Neuronal stem cell (in vitro differentiated cells): ENCODE data around the gene SLC8B1.

Experiments used
- DNase-seq: peaks from one replicate; pipeline ENCODE4 v3.0.0-alpha.2; 2013; ENCODE audit warnings: low spot score
- H2AFZ ChIP-seq: one replicate; pipeline ENCODE4 v1.6.1; 2013; ENCODE audit warnings: mild to moderate bottlenecking, low read length, inconsistent platforms
- H2AK5ac ChIP-seq: 2 replicates; pipeline ENCODE4 v1.6.1; 2013; ENCODE audit warnings: low read depth, mild to moderate bottlenecking, inconsistent platforms, low read length, moderate library complexity, mixed read lengths
- H2BK120ac ChIP-seq: 2 replicates; pipeline ENCODE4 v1.6.1; 2013; ENCODE audit warnings: low read depth, mild to moderate bottlenecking, inconsistent platforms, low read length, moderate library complexity, mixed read lengths
- H2BK12ac ChIP-seq: one replicate; pipeline ENCODE4 v1.6.1; 2013; ENCODE audit warnings: low read length, inconsistent platforms
- H2BK15ac ChIP-seq: 2 replicates; pipeline ENCODE4 v1.6.1; 2013; ENCODE audit warnings: mild to moderate bottlenecking, low read length, inconsistent platforms, mixed read lengths
- H2BK5ac ChIP-seq: one replicate; pipeline ENCODE4 v1.6.1; 2013; ENCODE audit warnings: inconsistent platforms, mild to moderate bottlenecking, low read length, moderate library complexity
- H3K14ac ChIP-seq: one replicate; pipeline ENCODE4 v1.6.1; 2013; ENCODE audit warnings: low read length, inconsistent platforms
- H3K18ac ChIP-seq: 2 replicates; pipeline ENCODE4 v1.6.1; 2013; ENCODE audit warnings: low read length, inconsistent platforms
- H3K23ac ChIP-seq: 2 replicates; pipeline ENCODE4 v1.6.1; 2013; ENCODE audit warnings: low read depth, mild to moderate bottlenecking, mixed read lengths, low read length, inconsistent platforms; ENCODE audit not compliant: poor library complexity
- H3K27ac ChIP-seq: replicated peaks from 3 replicates; pipeline ENCODE4 v1.5.1; 2013; ENCODE audit warnings: low read length, inconsistent platforms
- H3K27me3 ChIP-seq, 3 experiments: 2 replicates each; pipeline ENCODE4 v1.6.1; 2013; ENCODE audit warnings: low read length in 3 of 3, mild to moderate bottlenecking in 2 of 3, inconsistent platforms in 1 of 3, low read depth in 1 of 3, mixed read lengths in 1 of 3, moderate library complexity in 1 of 3; ENCODE audit not compliant: control insufficient read depth in 3 of 3, insufficient read depth in 3 of 3
- H3K36me3 ChIP-seq, 2 donors: replicated peaks in 1 of 2; 2 replicates each; pipeline ENCODE4 v1.6.1; 2013; ENCODE audit warnings: low read length in 2 of 2; ENCODE audit not compliant: control insufficient read depth in 2 of 2, insufficient read depth in 2 of 2
- H3K4ac ChIP-seq: 2 replicates; pipeline ENCODE4 v1.6.1; 2013; ENCODE audit warnings: inconsistent platforms, mild to moderate bottlenecking, low read length, moderate library complexity
- H3K4me1 ChIP-seq, 2 donors: 1 replicate in 1 of 2; 2 replicates in 1 of 2; pipeline ENCODE4 v1.6.1; 2013; ENCODE audit warnings: low read length in 2 of 2, low read depth in 1 of 2; ENCODE audit not compliant: control insufficient read depth in 2 of 2, insufficient read depth in 1 of 2
- H3K4me2 ChIP-seq: one replicate; pipeline ENCODE4 v1.6.1; 2013; ENCODE audit warnings: mild to moderate bottlenecking, low read length, inconsistent platforms; ENCODE audit not compliant: insufficient read depth, poor library complexity, severe bottlenecking
- H3K4me3 ChIP-seq, 2 donors: 2 replicates each; pipeline ENCODE4 v1.5.1; 2013; ENCODE audit warnings: low read length in 2 of 2, mild to moderate bottlenecking in 2 of 2, inconsistent platforms in 1 of 2, moderate library complexity in 1 of 2
- H3K79me1 ChIP-seq: one replicate; pipeline ENCODE4 v1.6.1; 2013; ENCODE audit warnings: low read depth, mild to moderate bottlenecking, inconsistent platforms, low read length, moderate library complexity
- H3K9ac ChIP-seq: one replicate; pipeline ENCODE4 v1.6.1; 2013; ENCODE audit warnings: mild to moderate bottlenecking, low read depth, low read length, inconsistent platforms; ENCODE audit not compliant: poor library complexity
- H3K9me3 ChIP-seq, 2 donors: replicated peaks in 1 of 2; 2 replicates each; pipeline versions ENCODE3 to v1.6.1; 2013; ENCODE audit warnings: low read length in 2 of 2, mild to moderate bottlenecking in 2 of 2, inconsistent platforms in 1 of 2, low read depth in 1 of 2, mixed read lengths in 1 of 2, moderate library complexity in 1 of 2; ENCODE audit not compliant: control insufficient read depth in 2 of 2, insufficient read depth in 1 of 2
- H4K8ac ChIP-seq: one replicate; pipeline ENCODE4 v1.6.1; 2013; ENCODE audit warnings: low read depth, mild to moderate bottlenecking, inconsistent platforms, low read length, moderate library complexity
- H4K91ac ChIP-seq: one replicate; pipeline ENCODE4 v1.6.1; 2013; ENCODE audit warnings: low read length, low read depth, mild to moderate bottlenecking, inconsistent platforms; ENCODE audit not compliant: poor library complexity
- WGBS, 2 donors: extraction: QIAGEN DNeasy Blood & Tissue Kit; methylation state at CpG; one replicate each; pipeline ENCODE4 v1.1.7; 2013; ENCODE audit warnings: missing lambda C conversion rate in 2 of 2, mixed read lengths in 1 of 2; ENCODE audit not compliant: insufficient read length in 2 of 2, insufficient replicate concordance in 1 of 2; ENCODE audit errors: extremely low coverage in 2 of 2; 5-methylcytosine and 5-hydroxymethylcytosine counted together

The SLC8B1 gene

GRCh38 chr12:113340061-113340460 lies 5.2 kb upstream of the SLC8B1 start:
- H4K8ac ChIP-seq = no peak overlapping the region
- peaks cover 0 to 2% (median 0%) of the 10 kb centered on the region in 3 experiments for H3K27me3 ChIP-seq
- no CpG with 5 or more reads among the region's 3 CpGs for WGBS, 2 donors
- peaks cover 0 to 1% of the 10 kb centered on the region in 2 donors for H3K4me1 ChIP-seq
- H3K36me3 ChIP-seq = no peaks in the 10 kb centered on the region
- no peak overlapping the region for H3K4me2 ChIP-seq
- no peak for DNase-seq
- no peak overlapping the region for H3K4me3 ChIP-seq
- no peak overlapping the region for H2BK12ac ChIP-seq
- H2BK120ac ChIP-seq = no peak overlapping the region
- no peak overlapping the region for H3K9ac ChIP-seq
- H3K23ac ChIP-seq = no peak overlapping the region
- no peak overlapping the region for H4K91ac ChIP-seq
- no peak overlapping the region for H2AK5ac ChIP-seq
- no peak overlapping the region for H3K14ac ChIP-seq
- H2BK15ac ChIP-seq = no peak overlapping the region
- no peak overlapping the region for H2AFZ ChIP-seq
- no peak overlapping the region for H3K18ac ChIP-seq
- H2BK5ac ChIP-seq = no peak overlapping the region
- H3K9me3 ChIP-seq = peaks cover 0 to 3% of the 10 kb centered on the region in 2 donors
- H3K27ac ChIP-seq = no peak overlapping the region
- H3K4ac ChIP-seq = no peak overlapping the region
- no peaks in the 10 kb centered on the region for H3K79me1 ChIP-seq

GRCh38 chr12:113339540-113339939 lies 4.6 kb upstream of the SLC8B1 start:
- no peak overlapping the region for H2BK5ac ChIP-seq
- H3K18ac ChIP-seq = no peak overlapping the region
- no peaks in the 10 kb centered on the region for H3K36me3 ChIP-seq
- no peaks in the 10 kb centered on the region for H3K79me1 ChIP-seq
- no peak overlapping the region for H4K8ac ChIP-seq
- H4K91ac ChIP-seq = no peak overlapping the region
- no peak overlapping the region for H3K9ac ChIP-seq
- H3K4me1 ChIP-seq = peaks cover under 1 to 1% of the 10 kb centered on the region in 2 donors
- H3K4ac ChIP-seq = no peak overlapping the region
- H2BK15ac ChIP-seq = no peak overlapping the region
- H2AFZ ChIP-seq = no peak overlapping the region
- no peak overlapping the region for H3K4me2 ChIP-seq
- H2BK12ac ChIP-seq = no peak overlapping the region
- no peak overlapping the region for H2BK120ac ChIP-seq
- H3K27me3 ChIP-seq = peaks cover 0 to 2% (median 2%) of the 10 kb centered on the region in 3 experiments
- H2AK5ac ChIP-seq = no peak overlapping the region
- no peak overlapping the region for H3K4me3 ChIP-seq
- H3K27ac ChIP-seq = no peak overlapping the region
- no peak overlapping the region for H3K14ac ChIP-seq
- no peak overlapping the region for H3K23ac ChIP-seq
- H3K9me3 ChIP-seq = peaks cover 0 to 3% of the 10 kb centered on the region in 2 donors
- no CpG with 5 or more reads among the region's 5 CpGs for WGBS, 2 donors
- DNase-seq = no peak

GRCh38 chr12:113333877-113334785 lies 778 bp downstream of the SLC8B1 start:
- Histone ChIP-seq H2BK5ac (no peak overlapping the region), H4K8ac (no peak overlapping the region), H4K91ac (no peak overlapping the region), H2AFZ (peak overlapping the region; percentile 94), H2BK12ac (no peak overlapping the region), H3K4me1 (peaks cover 2 to 3% of the 10 kb centered on the region in 2 donors), H3K4me3 (peak overlapping the region; percentile 65 to 80), H3K27me3 (peaks cover 2 to 10% (median 2%) of the 10 kb centered on the region in 3 experiments), H3K36me3 (no peaks in the 10 kb centered on the region), H3K23ac (peak overlapping the region; percentile 49), H3K9ac (no peak overlapping the region), H2AK5ac (no peak overlapping the region), H3K14ac (no peak overlapping the region), H3K18ac (no peak overlapping the region), H2BK120ac (no peak overlapping the region), H3K4me2 (peak overlapping the region; percentile 63), H3K9me3 (peaks cover 0 to 5% of the 10 kb centered on the region in 2 donors), H3K79me1 (no peaks in the 10 kb centered on the region), H3K27ac (no peak overlapping the region), H3K4ac (no peak overlapping the region), H2BK15ac (no peak overlapping the region)
- no peak for DNase-seq
- no CpG with 5 or more reads among the region's 27 CpGs for WGBS, 2 donors

GRCh38 chr12:113333418-113333750 lies 1.5 kb downstream of the SLC8B1 start:
- Histone ChIP-seq H4K91ac (no peak overlapping the region), H3K79me1 (no peaks in the 10 kb centered on the region), H2BK5ac (no peak overlapping the region), H3K9ac (no peak overlapping the region), H3K23ac (no peak overlapping the region), H2BK120ac (no peak overlapping the region), H4K8ac (no peak overlapping the region), H3K9me3 (peaks cover 0 to 5% of the 10 kb centered on the region in 2 donors), H2AFZ (no peak overlapping the region), H3K4me1 (peaks cover 2 to 3% of the 10 kb centered on the region in 2 donors), H3K4me3 (no peak overlapping the region), H3K36me3 (no peaks in the 10 kb centered on the region), H3K27ac (no peak overlapping the region), H2AK5ac (no peak overlapping the region), H2BK15ac (no peak overlapping the region), H3K18ac (no peak overlapping the region), H3K4me2 (no peak overlapping the region), H2BK12ac (no peak overlapping the region), H3K27me3 (peaks cover 2 to 10% (median 2%) of the 10 kb centered on the region in 3 experiments), H3K4ac (no peak overlapping the region), H3K14ac (no peak overlapping the region)
- no peak for DNase-seq
- no CpG with 5 or more reads among the region's 5 CpGs for WGBS, 2 donors
